Natural killer cell (primary cell): Measurements from ENCODE around the gene CYLD. TPM values are rescaled to one million over a fixed set of nuclear protein-coding genes. Genes with fewer than 3 reads are reported as not detected.

Source experiments
- ATAC-seq, 3 donors: fragments of 150-1000 bp in 2 of 3; fragments of 200-7000 bp in 1 of 3; cut with Tn5 transposase; 1 replicate in 1 of 3; 2 replicates in 2 of 3; pipeline ENCODE4 v1.10.0; 2021; ENCODE audit warnings: mild to moderate bottlenecking in 2 of 3, moderate library complexity in 2 of 3
- DNase-seq, 2 donors: peaks; one replicate each; pipeline versions ENCODE4 v3.0.0 to v3.0.0-alpha.2; 2013 to 2021; ENCODE audit warnings: mixed read lengths in 1 of 2
- H3K27ac ChIP-seq: one replicate; pipeline ENCODE4 v1.5.1; 2013; ENCODE audit warnings: mild to moderate bottlenecking, low read length
- H3K27me3 ChIP-seq: one replicate; pipeline ENCODE4 v1.6.1; 2013; ENCODE audit warnings: low read length; ENCODE audit not compliant: control insufficient read depth, insufficient read depth
- H3K36me3 ChIP-seq: one replicate; pipeline ENCODE4 v1.6.1; 2013; ENCODE audit warnings: low read length; ENCODE audit not compliant: control insufficient read depth, insufficient read depth
- H3K4me1 ChIP-seq: one replicate; pipeline ENCODE4 v1.6.1; 2013; ENCODE audit warnings: low read length; ENCODE audit not compliant: control insufficient read depth, insufficient read depth
- H3K4me3 ChIP-seq: one replicate; pipeline ENCODE4 v1.5.1; 2013; ENCODE audit warnings: low read length
- H3K9me3 ChIP-seq: one replicate; pipeline ENCODE4 v1.6.1; 2013; ENCODE audit warnings: low read length; ENCODE audit not compliant: control insufficient read depth, insufficient read depth
- H3K27ac Mint-ChIP-seq, 2 donors: one replicate each; pipeline ENCODE4 v1.8.0; 2022; ENCODE audit warnings: mild to moderate bottlenecking in 2 of 2, mixed read lengths in 2 of 2, moderate library complexity in 1 of 2
- H3K27me3 Mint-ChIP-seq, 2 donors: one replicate each; pipeline ENCODE4 v1.8.0; 2022; ENCODE audit warnings: low read depth in 2 of 2, mixed read lengths in 2 of 2
- H3K36me3 Mint-ChIP-seq: one replicate; pipeline ENCODE4 v1.8.0; 2022; ENCODE audit warnings: mixed read lengths
- H3K4me1 Mint-ChIP-seq, 2 donors: one replicate each; pipeline ENCODE4 v1.8.0; 2022; ENCODE audit warnings: mixed read lengths in 2 of 2
- H3K4me3 Mint-ChIP-seq: one replicate; pipeline ENCODE4 v1.8.0; 2022; ENCODE audit warnings: mild to moderate bottlenecking, moderate library complexity, mixed read lengths
- H3K9me3 Mint-ChIP-seq, 2 donors: one replicate each; pipeline ENCODE4 v1.8.0; 2022; ENCODE audit warnings: mixed read lengths in 2 of 2
- WGBS: methylation state at CpG from one replicate; pipeline ENCODE4 v1.1.7; 2013; ENCODE audit warnings: missing lambda C conversion rate; ENCODE audit not compliant: insufficient coverage; 5-methylcytosine and 5-hydroxymethylcytosine counted together
- intact Hi-C: fragments of 100-400 bp; cut with micrococcal nuclease; formaldehyde crosslinking; loops from one replicate; pipeline ENCODE4 v1.14.2; 2022
- total RNA-seq, 4 donors: library from RNA; stranded (reverse); fragments of 120-200 nt in 1 of 4; gene quantifications; one replicate each; pipeline versions ENCODE4 v1.2.3 to v1.2.4, GENCODE V29; 2013 to 2022
- TF ChIP-seq, protein P1 (sequence below): fragments of 200-600 bp; IDR thresholded peaks from one replicate; pipeline ENCODE4 v1.8.0; 2022; ENCODE audit warnings: antibody characterized with exemption

CYLD gene
- total RNA-seq, 3 donors from 2014 or later (not counting 1 experiment from before 2014, with no cell fraction given) = 227 to 246 (median 236) TPM

DNA sequence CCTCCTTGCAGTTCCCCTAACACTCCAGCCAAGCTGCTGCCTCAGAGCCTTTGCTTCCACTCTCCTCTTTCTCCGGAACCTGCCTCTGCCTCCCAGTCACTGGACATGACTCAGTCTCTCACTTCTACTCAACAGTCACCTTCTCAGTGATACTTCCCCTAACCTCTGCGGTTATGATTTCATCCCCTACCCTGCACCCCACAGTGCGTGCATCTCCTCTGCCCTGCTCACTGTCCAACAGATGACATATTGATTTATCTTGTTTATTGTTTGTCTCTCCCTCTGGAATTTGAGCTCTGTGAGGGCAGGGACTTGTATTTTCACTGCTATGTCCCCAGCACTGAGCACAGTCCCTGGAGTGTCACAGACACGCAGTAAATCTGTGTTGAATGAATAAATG is 100.7 kb downstream of the CYLD start:
- H3K27ac ChIP-seq = no peak overlapping the region
- Mint-ChIP-seq H3K4me1 (peaks cover 14 to 17% of the 10 kb centered on the region in 2 donors), H3K4me3 (peak overlapping the region; percentile 63), H3K27ac (no peak overlapping the region), H3K27me3 (peaks cover 16 to 17% of the 10 kb centered on the region in 2 donors), H3K36me3 (no peaks in the 10 kb centered on the region), H3K9me3 (no peaks in the 10 kb centered on the region)
- intact Hi-C loops = no loop called here
- peaks cover 7% of the 10 kb centered on the region for H3K4me1 ChIP-seq
- peaks cover 3% of the 10 kb centered on the region for H3K27me3 ChIP-seq
- DNase-seq = no peak
- H3K36me3 ChIP-seq = no peaks in the 10 kb centered on the region
- TF ChIP-seq, protein P1, sequence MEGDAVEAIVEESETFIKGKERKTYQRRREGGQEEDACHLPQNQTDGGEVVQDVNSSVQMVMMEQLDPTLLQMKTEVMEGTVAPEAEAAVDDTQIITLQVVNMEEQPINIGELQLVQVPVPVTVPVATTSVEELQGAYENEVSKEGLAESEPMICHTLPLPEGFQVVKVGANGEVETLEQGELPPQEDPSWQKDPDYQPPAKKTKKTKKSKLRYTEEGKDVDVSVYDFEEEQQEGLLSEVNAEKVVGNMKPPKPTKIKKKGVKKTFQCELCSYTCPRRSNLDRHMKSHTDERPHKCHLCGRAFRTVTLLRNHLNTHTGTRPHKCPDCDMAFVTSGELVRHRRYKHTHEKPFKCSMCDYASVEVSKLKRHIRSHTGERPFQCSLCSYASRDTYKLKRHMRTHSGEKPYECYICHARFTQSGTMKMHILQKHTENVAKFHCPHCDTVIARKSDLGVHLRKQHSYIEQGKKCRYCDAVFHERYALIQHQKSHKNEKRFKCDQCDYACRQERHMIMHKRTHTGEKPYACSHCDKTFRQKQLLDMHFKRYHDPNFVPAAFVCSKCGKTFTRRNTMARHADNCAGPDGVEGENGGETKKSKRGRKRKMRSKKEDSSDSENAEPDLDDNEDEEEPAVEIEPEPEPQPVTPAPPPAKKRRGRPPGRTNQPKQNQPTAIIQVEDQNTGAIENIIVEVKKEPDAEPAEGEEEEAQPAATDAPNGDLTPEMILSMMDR = no peak
- H3K9me3 ChIP-seq = no peaks in the 10 kb centered on the region
- ATAC-seq = no peak
- no peak overlapping the region for H3K4me3 ChIP-seq
- WGBS = 79% methylated on average over 4 of the region's 4 CpGs

DNA sequence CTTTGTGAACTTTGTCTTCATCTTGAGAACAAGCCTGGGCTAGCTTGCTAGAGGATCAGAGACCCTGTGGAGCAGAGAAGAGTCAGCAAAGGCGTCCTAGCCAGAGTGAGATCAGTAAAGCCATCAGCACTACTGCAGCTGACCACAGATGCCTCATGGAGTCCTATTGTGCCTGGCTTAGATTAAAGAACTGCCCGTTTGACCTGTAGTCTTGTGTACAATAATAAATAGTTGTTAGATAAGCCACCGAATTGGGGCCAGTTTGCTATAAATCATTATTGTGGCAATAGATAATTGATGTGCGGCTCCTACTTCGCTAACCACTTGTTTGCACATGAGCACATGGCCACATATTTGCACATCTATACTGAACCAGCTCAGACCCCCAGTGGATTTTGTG is 103.0 kb downstream of the CYLD start:
- Mint-ChIP-seq H3K27me3 (peaks cover 16 to 17% of the 10 kb centered on the region in 2 donors), H3K36me3 (no peaks in the 10 kb centered on the region), H3K27ac (no peak overlapping the region), H3K4me1 (peaks cover 14 to 17% of the 10 kb centered on the region in 2 donors), H3K9me3 (no peaks in the 10 kb centered on the region), H3K4me3 (no peak overlapping the region)
- no peak for DNase-seq
- no peak for ATAC-seq
- Histone ChIP-seq H3K9me3 (no peaks in the 10 kb centered on the region), H3K36me3 (no peaks in the 10 kb centered on the region), H3K4me3 (no peak overlapping the region), H3K27me3 (peaks cover 3% of the 10 kb centered on the region), H3K4me1 (peaks cover 7% of the 10 kb centered on the region), H3K27ac (no peak overlapping the region)
- intact Hi-C loops = no loop called here
- 58% methylated on average over 3 of the region's 5 CpGs for WGBS
- TF ChIP-seq, protein P1 = no peak

DNA sequence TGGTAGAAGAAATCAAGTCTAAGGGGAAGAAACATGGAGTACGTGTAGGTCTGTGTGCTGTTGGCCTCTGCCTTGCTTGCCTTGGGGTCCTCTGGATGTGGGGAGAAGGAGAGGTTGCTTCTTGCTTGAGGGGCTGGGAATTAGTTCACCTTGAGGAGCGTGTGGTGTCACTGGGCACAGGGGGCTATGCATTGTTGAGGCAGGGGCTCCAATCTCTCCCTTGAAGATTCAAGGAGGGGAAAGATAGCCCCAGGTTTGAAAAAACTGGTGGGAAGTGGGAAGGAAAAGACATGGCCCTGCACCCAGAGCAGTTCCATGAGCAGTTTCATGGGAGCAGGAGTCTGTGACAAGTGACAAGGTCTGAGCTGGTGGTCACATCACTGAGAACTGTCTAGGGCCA is 103.4 kb downstream of the CYLD start:
- no peaks in the 10 kb centered on the region for H3K9me3 Mint-ChIP-seq
- intact Hi-C loops = no loop called here
- peaks cover 7% of the 10 kb centered on the region for H3K4me1 ChIP-seq
- no peaks in the 10 kb centered on the region for H3K36me3 ChIP-seq
- H3K4me3 ChIP-seq = no peak overlapping the region
- TF ChIP-seq, protein P1 = no peak
- H3K4me3 Mint-ChIP-seq = no peak overlapping the region
- no peak overlapping the region for H3K27ac Mint-ChIP-seq
- WGBS = 72% methylated on average over 2 of the region's 2 CpGs
- H3K36me3 Mint-ChIP-seq = no peaks in the 10 kb centered on the region
- H3K27ac ChIP-seq = no peak overlapping the region
- ATAC-seq (no peak), DNase-seq (no peak)
- H3K9me3 ChIP-seq = no peaks in the 10 kb centered on the region
- H3K4me1 Mint-ChIP-seq = peaks cover 14 to 17% of the 10 kb centered on the region in 2 donors
- H3K27me3 ChIP-seq = peaks cover 3% of the 10 kb centered on the region
- peaks cover 16% of the 10 kb centered on the region in 2 donors for H3K27me3 Mint-ChIP-seq

DNA sequence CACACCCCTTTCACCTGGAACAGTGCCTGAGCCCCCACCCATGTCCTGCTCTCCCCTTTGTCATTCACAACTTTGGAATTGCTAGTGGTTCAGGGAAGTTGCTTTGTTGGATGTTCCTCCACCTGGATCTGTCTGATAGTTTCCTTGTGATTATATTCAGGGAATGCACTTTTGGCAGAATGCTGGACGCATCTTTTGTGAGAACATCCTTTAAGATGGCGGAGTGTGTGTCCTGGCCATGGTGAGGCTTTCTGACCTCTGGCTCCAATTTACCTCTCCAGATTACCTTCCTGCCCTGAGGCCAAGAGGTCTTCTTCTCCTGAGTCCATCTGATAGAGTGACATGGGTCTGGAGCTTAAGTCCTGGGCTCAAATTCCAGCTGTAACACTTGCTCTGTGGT is 104.6 kb downstream of the CYLD start:
- H3K27ac ChIP-seq = no peak overlapping the region
- WGBS = 94% methylated on average over 2 of the region's 2 CpGs
- H3K4me3 ChIP-seq = no peak overlapping the region
- H3K36me3 ChIP-seq = no peaks in the 10 kb centered on the region
- Mint-ChIP-seq H3K36me3 (no peaks in the 10 kb centered on the region), H3K4me3 (no peak overlapping the region), H3K4me1 (peaks cover 5 to 9% of the 10 kb centered on the region in 2 donors), H3K27me3 (peaks cover 16 to 18% of the 10 kb centered on the region in 2 donors), H3K27ac (no peak overlapping the region), H3K9me3 (no peaks in the 10 kb centered on the region)
- H3K9me3 ChIP-seq = no peaks in the 10 kb centered on the region
- H3K4me1 ChIP-seq = no peaks in the 10 kb centered on the region
- DNase-seq (no peak), ATAC-seq (no peak)
- TF ChIP-seq, protein P1 = no peak
- intact Hi-C loops = no loop called here
- H3K27me3 ChIP-seq = no peaks in the 10 kb centered on the region
